Upper lobe of right lung (tissue), 1 donor: ENCODE results near the gene CCM2L. TPM values are rescaled to one million over a fixed set of nuclear protein-coding genes. Genes with fewer than 3 reads are reported as not detected.

ENCODE experiments used
- ATAC-seq: fragments of 200-7000 bp; cut with Tn5 transposase; one replicate; pipeline ENCODE4 v1.9.1; 2020; ENCODE audit warnings: mild to moderate bottlenecking, moderate library complexity
- DNase-seq: peaks from one replicate; pipeline ENCODE4 v3.0.0-alpha.2; 2020
- H3K27ac ChIP-seq: fragments of 200-600 bp; one replicate; pipeline ENCODE4 v1.8.0; 2022
- H3K27me3 ChIP-seq: fragments of 200-600 bp; one replicate; pipeline ENCODE4 v1.8.0; 2022; ENCODE audit warnings: mild to moderate bottlenecking
- H3K36me3 ChIP-seq: fragments of 200-600 bp; one replicate; pipeline ENCODE4 v1.8.0; 2022
- H3K4me1 ChIP-seq: fragments of 200-600 bp; one replicate; pipeline ENCODE4 v1.8.0; 2022
- H3K4me3 ChIP-seq: fragments of 200-600 bp; one replicate; pipeline ENCODE4 v1.8.0; 2022; ENCODE audit warnings: mild to moderate bottlenecking
- H3K9me3 ChIP-seq: fragments of 200-600 bp; one replicate; pipeline ENCODE4 v1.8.0; 2022
- intact Hi-C: fragments of 100-400 bp; cut with DNase I; formaldehyde crosslinking; loops from one replicate; pipeline ENCODE4 v1.11.0; 2022
- total RNA-seq: library from RNA; stranded (reverse); fragmentation: NEBNext Ultra II Directional; extraction: Animal tissue kit (Norgen Biotek cat#: 25700); gene quantifications from one replicate; pipeline ENCODE4 v1.2.1, GENCODE V29; 2021
- TF ChIP-seq, protein P1 (sequence below): fragments of 200-600 bp; IDR thresholded peaks from one replicate; pipeline ENCODE4 v1.8.0; 2022; ENCODE audit warnings: antibody characterized with exemption
- donor health status: DM: no; HTN: yes; CAD: no; lungs with severe emphysema.

CCM2L gene
- total RNA-seq, 1 donor from 2014 or later, result 23.2 TPM

GRCh38 chr20:31968291-31969126, 41.7 kb upstream of the CCM2L start:
- Histone ChIP-seq H3K9me3 (no peaks in the 10 kb centered on the region), H3K4me1 (no peaks in the 10 kb centered on the region), H3K36me3 (no peaks in the 10 kb centered on the region), H3K27me3 (peaks cover 41% of the 10 kb centered on the region), H3K4me3 (no peak overlapping the region), H3K27ac (no peak overlapping the region)
- DNase-seq (peak; percentile 85), ATAC-seq (peak; percentile 93)
- TF ChIP-seq, protein P1, sequence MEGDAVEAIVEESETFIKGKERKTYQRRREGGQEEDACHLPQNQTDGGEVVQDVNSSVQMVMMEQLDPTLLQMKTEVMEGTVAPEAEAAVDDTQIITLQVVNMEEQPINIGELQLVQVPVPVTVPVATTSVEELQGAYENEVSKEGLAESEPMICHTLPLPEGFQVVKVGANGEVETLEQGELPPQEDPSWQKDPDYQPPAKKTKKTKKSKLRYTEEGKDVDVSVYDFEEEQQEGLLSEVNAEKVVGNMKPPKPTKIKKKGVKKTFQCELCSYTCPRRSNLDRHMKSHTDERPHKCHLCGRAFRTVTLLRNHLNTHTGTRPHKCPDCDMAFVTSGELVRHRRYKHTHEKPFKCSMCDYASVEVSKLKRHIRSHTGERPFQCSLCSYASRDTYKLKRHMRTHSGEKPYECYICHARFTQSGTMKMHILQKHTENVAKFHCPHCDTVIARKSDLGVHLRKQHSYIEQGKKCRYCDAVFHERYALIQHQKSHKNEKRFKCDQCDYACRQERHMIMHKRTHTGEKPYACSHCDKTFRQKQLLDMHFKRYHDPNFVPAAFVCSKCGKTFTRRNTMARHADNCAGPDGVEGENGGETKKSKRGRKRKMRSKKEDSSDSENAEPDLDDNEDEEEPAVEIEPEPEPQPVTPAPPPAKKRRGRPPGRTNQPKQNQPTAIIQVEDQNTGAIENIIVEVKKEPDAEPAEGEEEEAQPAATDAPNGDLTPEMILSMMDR, result no peak
- intact Hi-C loops, result no loop called here

DNA sequence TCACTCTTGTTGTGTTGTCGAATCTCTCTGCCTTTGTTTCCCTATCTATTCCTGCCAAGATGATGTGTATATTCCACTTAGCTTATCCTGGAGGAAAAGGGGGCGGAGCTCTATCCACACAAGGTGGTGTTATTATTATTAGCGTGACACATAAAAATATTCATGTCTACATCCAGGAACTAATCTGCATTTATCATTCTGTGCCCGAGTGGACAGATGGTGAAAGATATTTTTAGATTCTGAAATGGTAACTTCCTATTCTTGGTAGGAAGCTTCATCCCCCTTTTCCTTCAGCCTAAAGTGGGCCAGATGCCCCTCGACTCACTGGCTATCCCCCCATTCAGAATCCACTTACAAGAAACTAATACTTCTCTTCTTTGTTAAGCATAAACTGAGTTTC, 40.2 kb upstream of the CCM2L start:
- TF ChIP-seq, protein P1, result no peak
- H3K27me3 ChIP-seq, result peaks cover 39% of the 10 kb centered on the region
- H3K27ac ChIP-seq, result no peak overlapping the region
- ATAC-seq (no peak), DNase-seq (no peak)
- no peak overlapping the region for H3K4me3 ChIP-seq
- H3K36me3 ChIP-seq, result no peaks in the 10 kb centered on the region
- intact Hi-C loops, result no loop called here
- no peaks in the 10 kb centered on the region for H3K9me3 ChIP-seq
- no peaks in the 10 kb centered on the region for H3K4me1 ChIP-seq

GRCh38 chr20:31972471-31973021, 37.7 kb upstream of the CCM2L start:
- DNase-seq, result no peak
- intact Hi-C loops, result no loop called here
- no peak for ATAC-seq

DNA sequence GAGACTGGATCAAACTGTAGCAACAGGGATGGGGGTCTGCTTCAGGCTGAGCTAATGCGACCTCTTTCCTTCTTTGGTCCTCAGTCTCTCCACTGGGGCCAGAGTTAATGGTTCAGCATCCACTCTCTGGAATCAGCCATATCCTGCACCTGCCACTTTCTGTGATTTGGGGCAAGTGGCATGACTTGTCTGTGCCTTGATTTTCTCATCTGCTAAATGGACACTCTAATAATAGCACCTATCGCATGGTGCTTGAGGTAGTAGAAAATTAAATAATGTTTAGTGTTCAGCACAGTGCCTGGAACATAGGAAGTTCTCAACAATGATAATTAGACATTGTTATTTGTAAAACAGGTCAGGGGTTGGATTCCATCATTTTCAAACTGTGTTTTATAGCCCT, 35.9 kb upstream of the CCM2L start:
- H3K27me3 ChIP-seq, result peaks cover 6% of the 10 kb centered on the region
- H3K4me3 ChIP-seq, result no peak overlapping the region
- H3K36me3 ChIP-seq, result no peaks in the 10 kb centered on the region
- no peaks in the 10 kb centered on the region for H3K9me3 ChIP-seq
- no peak overlapping the region for H3K27ac ChIP-seq
- DNase-seq (no peak), ATAC-seq (no peak)
- TF ChIP-seq, protein P1, result no peak
- H3K4me1 ChIP-seq, result no peaks in the 10 kb centered on the region
- intact Hi-C loops, result no loop called here

More at GRCh38 chr20:31972471-31973021, 37.7 kb upstream of the CCM2L start:
- H3K36me3 ChIP-seq, result no peaks in the 10 kb centered on the region
- H3K9me3 ChIP-seq, result no peaks in the 10 kb centered on the region
- H3K27me3 ChIP-seq, result peaks cover 18% of the 10 kb centered on the region
- H3K4me3 ChIP-seq, result no peak overlapping the region
- no peaks in the 10 kb centered on the region for H3K4me1 ChIP-seq
- TF ChIP-seq, protein P1, result no peak
- H3K27ac ChIP-seq, result no peak overlapping the region

GRCh38 chr20:31974951-31975487, 35.2 kb upstream of the CCM2L start:
- no peak for DNase-seq
- no peak for ATAC-seq
- H3K27me3 ChIP-seq, result peaks cover 6% of the 10 kb centered on the region
- H3K4me1 ChIP-seq, result no peaks in the 10 kb centered on the region
- no peak overlapping the region for H3K27ac ChIP-seq
- TF ChIP-seq, protein P1, result no peak
- no peak overlapping the region for H3K4me3 ChIP-seq
- no peaks in the 10 kb centered on the region for H3K9me3 ChIP-seq
- no peaks in the 10 kb centered on the region for H3K36me3 ChIP-seq
- intact Hi-C loops, result no loop called here
